Ovary (tissue), 9 donors: Measurements from ENCODE around the gene CSTB. TPM values are rescaled to one million over a fixed set of nuclear protein-coding genes. Genes with fewer than 3 reads are reported as not detected.

Experiments
- DNase-seq, 5 donors: peaks; one replicate each; pipeline ENCODE4 v3.0.0-alpha.2; 2019 to 2020
- H3K27ac ChIP-seq, 2 donors: fragments of 200-600 bp; one replicate each; pipeline versions ENCODE4 v1.5.1 to v1.8.0; 2019 to 2022
- H3K27me3 ChIP-seq: fragments of 200-600 bp; one replicate; pipeline ENCODE4 v1.8.0; 2022
- H3K36me3 ChIP-seq: fragments of 200-600 bp; sonication (generic); one replicate; pipeline ENCODE4 v1.5.1; 2019
- H3K4me1 ChIP-seq: one replicate; pipeline ENCODE4 v1.8.1; 2013; ENCODE audit warnings: mild to moderate bottlenecking, moderate library complexity; ENCODE audit not compliant: insufficient read depth
- H3K4me3 ChIP-seq: fragments of 200-600 bp; sonication (generic); one replicate; pipeline ENCODE4 v1.5.1; 2017
- H3K9me3 ChIP-seq, 2 donors: fragments of 200-600 bp in 1 of 2; sonication (generic) in 1 of 2; one replicate each; pipeline versions ENCODE4 v1.5.1 to v1.8.1; 2013 to 2019; ENCODE audit warnings: mild to moderate bottlenecking in 1 of 2, moderate library complexity in 1 of 2
- EP300 ChIP-seq: sonication (generic); formaldehyde crosslinking; IDR thresholded peaks from one replicate; pipeline ENCODE4 v1.6.1; 2017; ENCODE audit warnings: antibody characterized with exemption
- POLR2A ChIP-seq: fragments of 450-650 bp; IDR thresholded peaks from one replicate; pipeline ENCODE4 v1.6.1; 2017; ENCODE audit warnings: antibody characterized with exemption, mild to moderate bottlenecking, moderate library complexity
- WGBS, 3 donors: extraction: QIAGEN DNeasy Blood & Tissue Kit in 1 of 3; methylation state at CpG; one replicate each; pipeline versions ENCODE4 v1.1.5 to v1.1.7; 2013 to 2017; 5-methylcytosine and 5-hydroxymethylcytosine counted together
- intact Hi-C, 4 donors: fragments of 100-400 bp; cut with DNase I; formaldehyde crosslinking; loops; one replicate each; pipeline versions ENCODE4 v1.11.0 to v1.15.1; 2022 to 2023
- polyA plus RNA-seq, 2 donors: library from polyadenylated mRNA; stranded (reverse); fragments of 200-250 nt in 1 of 2; fragments of 350-450 nt in 1 of 2; fragmentation: Illumina TruSeq in 1 of 2; extraction: RNeasy Lipid Tissue Mini Kit (QIAGEN cat#74804) in 1 of 2; gene quantifications; one replicate each; pipeline ENCODE4 v1.2.3, GENCODE V29; 2013 to 2014
- total RNA-seq, 7 donors: library from RNA; depleted of rRNA in 2 of 7; stranded (reverse); fragments of >200 nt in 2 of 7; fragmentation: NEBNext Ultra II Directional in 3 of 7; extraction: Animal tissue kit (Norgen Biotek cat#: 25700) in 3 of 7; gene quantifications; one replicate each; pipeline versions ENCODE4 v1.1.0 to v1.2.4, GENCODE V29; 2016 to 2023
- TF ChIP-seq, protein P1 (sequence below), 3 donors: fragments of 450-650 bp in 2 of 3; fragments of 200-600 bp in 1 of 3; IDR thresholded peaks; one replicate each; pipeline versions ENCODE4 v1.5.1 to v1.8.0; 2016 to 2022; ENCODE audit warnings: antibody characterized with exemption in 3 of 3, mild to moderate bottlenecking in 1 of 3
- donor health status: DM: no; HTN: no; CAD: no; lungs with moderate emphysema.
- donor health status: DM: no; HTN: no; CAD: no.
- donor health status: Bipolar disorder and iron deficiency.
- donor health status: DM: yes; HTN: yes; CAD: no.
- donor health status: DM: no; HTN: no; CAD: no.
- donor health status: DM: yes; HTN: yes; CAD: no.

The CSTB gene
- total and polyA plus RNA-seq, 9 donors, result 7.2 to 81.8 (median 37.4) TPM

DNA sequence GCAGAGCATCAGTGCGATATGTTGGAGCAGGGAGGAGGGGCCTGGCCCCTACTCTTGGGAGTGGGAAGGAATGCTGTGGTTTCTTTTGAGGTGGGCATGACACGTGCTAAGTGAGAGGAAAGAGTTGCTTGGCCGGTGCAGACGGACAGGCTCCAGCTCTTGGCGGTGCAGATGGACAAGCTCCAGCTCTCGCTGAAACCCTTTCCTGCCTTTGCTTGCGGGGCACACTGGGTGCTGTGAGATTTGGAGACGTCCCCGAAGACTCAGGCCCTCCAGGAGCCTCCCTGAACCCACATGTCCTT, 41.2 kb downstream of the CSTB start:
- no peaks in the 10 kb centered on the region for H3K27me3 ChIP-seq
- no peak for TF ChIP-seq EP300
- TF ChIP-seq POLR2A, result no peak
- TF ChIP-seq, protein P1, sequence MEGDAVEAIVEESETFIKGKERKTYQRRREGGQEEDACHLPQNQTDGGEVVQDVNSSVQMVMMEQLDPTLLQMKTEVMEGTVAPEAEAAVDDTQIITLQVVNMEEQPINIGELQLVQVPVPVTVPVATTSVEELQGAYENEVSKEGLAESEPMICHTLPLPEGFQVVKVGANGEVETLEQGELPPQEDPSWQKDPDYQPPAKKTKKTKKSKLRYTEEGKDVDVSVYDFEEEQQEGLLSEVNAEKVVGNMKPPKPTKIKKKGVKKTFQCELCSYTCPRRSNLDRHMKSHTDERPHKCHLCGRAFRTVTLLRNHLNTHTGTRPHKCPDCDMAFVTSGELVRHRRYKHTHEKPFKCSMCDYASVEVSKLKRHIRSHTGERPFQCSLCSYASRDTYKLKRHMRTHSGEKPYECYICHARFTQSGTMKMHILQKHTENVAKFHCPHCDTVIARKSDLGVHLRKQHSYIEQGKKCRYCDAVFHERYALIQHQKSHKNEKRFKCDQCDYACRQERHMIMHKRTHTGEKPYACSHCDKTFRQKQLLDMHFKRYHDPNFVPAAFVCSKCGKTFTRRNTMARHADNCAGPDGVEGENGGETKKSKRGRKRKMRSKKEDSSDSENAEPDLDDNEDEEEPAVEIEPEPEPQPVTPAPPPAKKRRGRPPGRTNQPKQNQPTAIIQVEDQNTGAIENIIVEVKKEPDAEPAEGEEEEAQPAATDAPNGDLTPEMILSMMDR (IDR thresholded peaks at IDR 0.05), result no peak
- WGBS, 3 donors, result 15 to 43% (median 36%) methylated on average over 9 of the region's 9 CpGs
- no peak overlapping the region for H3K4me3 ChIP-seq
- no peaks in the 10 kb centered on the region for H3K4me1 ChIP-seq
- intact Hi-C loops, result loop anchor here in 1 of 4 donors (10.0 kb wide), 1 partner anchor 50 kb away; the partner anchor contains the start of gene RRP1
- no peaks in the 10 kb centered on the region for H3K36me3 ChIP-seq
- H3K27ac ChIP-seq, result no peak overlapping the region
- no peaks in the 10 kb centered on the region for H3K9me3 ChIP-seq
- DNase-seq, result peak in 3 of 5 donors; percentile 22 to 64 (median 40)

DNA sequence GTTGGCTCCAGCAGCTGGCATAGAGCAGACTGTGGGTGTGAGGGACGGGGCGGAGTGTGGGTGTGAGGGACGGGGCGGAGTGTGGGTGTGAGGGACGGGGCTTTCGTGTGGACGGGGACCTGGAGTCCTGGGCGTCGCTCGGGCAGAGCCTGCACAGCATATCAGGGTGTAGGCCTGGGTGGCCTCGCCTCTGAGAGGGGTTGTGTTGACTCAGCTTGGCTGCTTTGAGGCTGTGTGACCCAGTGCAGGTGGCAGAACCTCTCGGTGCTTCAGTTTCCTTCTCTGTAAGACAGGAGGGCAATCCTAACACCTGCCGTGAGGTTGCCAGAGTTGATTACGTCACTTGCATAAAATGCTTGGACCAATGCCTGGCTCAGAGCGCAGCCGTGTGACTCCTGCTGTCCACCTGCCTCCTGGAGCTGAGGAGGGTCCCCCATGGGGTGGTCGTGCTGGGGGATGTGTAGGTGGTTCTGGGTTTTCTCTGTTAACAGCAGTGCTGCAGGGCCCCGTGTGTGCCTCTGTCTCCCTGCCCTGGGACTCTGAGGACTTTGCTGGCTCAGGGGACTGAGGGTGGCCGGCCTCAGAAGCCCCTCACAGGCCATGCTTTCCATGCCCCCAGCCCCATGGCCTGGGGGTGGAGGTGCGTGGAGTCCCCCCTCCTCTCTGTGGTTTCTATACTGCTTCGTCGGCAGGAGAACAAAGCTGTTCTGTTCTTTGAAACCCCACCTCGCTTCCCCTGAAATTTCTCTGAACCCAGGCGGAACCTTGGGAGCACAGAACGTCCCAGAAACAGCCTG, 41.8 kb downstream of the CSTB start:
- Histone ChIP-seq H3K4me1 (peaks cover 2% of the 10 kb centered on the region), H3K27ac (no peak overlapping the region), H3K9me3 (no peaks in the 10 kb centered on the region), H3K27me3 (no peaks in the 10 kb centered on the region), H3K4me3 (no peak overlapping the region), H3K36me3 (no peaks in the 10 kb centered on the region)
- intact Hi-C loops, result loop anchor here in 1 of 4 donors (10.0 kb wide), 1 partner anchor 50 kb away; the partner anchor contains the start of gene RRP1
- TF ChIP-seq EP300, result no peak
- TF ChIP-seq, protein P1 (IDR thresholded peaks at IDR 0.05), result no peak
- TF ChIP-seq POLR2A, result no peak
- WGBS, 3 donors, result 62 to 71% (median 65%) methylated on average over 25 of the region's 25 CpGs
- peak in 1 of 5 donors; percentile 17 for DNase-seq

DNA sequence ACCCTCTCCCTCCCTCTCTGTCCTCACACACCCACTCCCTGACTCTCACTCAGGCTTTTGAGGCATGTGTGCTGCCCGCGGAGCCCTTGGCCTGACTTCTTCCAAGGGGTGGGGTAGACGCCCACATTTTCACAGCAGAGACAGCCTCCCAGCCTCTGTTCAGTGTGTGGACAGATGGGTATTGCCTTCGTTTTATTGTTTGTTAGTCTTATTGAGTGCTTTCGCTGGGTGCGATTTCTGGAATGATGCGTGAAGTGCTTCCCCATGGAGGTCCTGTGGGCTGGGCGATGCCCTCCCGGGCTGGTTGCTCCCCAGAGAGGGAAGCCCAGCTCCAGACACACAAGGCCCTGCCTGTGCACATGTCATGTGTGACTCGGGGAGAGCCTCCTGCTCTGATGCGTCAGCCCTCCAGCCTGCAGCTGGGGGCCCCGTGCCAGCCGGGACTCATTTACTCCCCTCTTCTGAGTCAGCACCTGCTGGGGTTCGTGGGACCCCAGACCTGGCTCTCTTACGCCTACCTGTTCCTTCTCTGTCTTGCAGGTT, 42.5 kb downstream of the CSTB start:
- no peak overlapping the region for H3K4me3 ChIP-seq
- intact Hi-C loops, result loop anchor here in 1 of 4 donors (10.0 kb wide), 1 partner anchor 51 kb away; the partner anchor contains the start of gene RRP1
- peak in 1 of 5 donors; percentile 24 for DNase-seq
- no peaks in the 10 kb centered on the region for H3K27me3 ChIP-seq
- TF ChIP-seq, protein P1 (IDR thresholded peaks at IDR 0.05), result no peak
- TF ChIP-seq EP300 (no peak), POLR2A (no peak)
- no peaks in the 10 kb centered on the region for H3K36me3 ChIP-seq
- peaks cover 5% of the 10 kb centered on the region for H3K4me1 ChIP-seq
- peak overlapping the region in 1 of 2 donors; percentile 20 for H3K27ac ChIP-seq
- WGBS, 3 donors, result 61 to 67% (median 63%) methylated on average over 15 of the region's 15 CpGs
- H3K9me3 ChIP-seq, result no peaks in the 10 kb centered on the region

DNA sequence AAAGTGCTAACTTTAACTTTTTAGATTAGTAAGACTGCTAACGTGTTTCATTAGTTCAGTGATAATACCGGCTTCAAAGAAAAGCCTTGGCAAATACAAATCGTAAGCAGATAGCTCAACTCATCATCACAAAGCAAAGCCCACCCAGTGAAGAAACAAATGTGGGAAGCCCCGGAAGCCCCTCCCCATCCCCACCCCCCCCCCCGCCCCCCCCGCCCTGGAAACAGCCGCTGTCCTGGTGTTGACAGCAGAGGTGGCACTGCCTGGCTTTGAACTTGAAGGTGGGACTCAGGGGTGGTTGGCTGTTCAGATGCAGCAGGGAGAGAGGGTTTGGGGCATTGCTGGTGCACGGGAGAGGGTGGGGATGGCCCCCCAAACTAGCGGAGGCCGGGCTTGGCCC, 43.0 kb downstream of the CSTB start:
- WGBS, 3 donors, result 35 to 60% (median 59%) methylated on average over 10 of the region's 10 CpGs
- Histone ChIP-seq H3K27ac (no peak overlapping the region), H3K27me3 (no peaks in the 10 kb centered on the region), H3K36me3 (no peaks in the 10 kb centered on the region), H3K4me1 (peaks cover 5% of the 10 kb centered on the region), H3K9me3 (no peaks in the 10 kb centered on the region), H3K4me3 (no peak overlapping the region)
- intact Hi-C loops, result loop anchor here in 1 of 4 donors (10.0 kb wide), 1 partner anchor 52 kb away; the partner anchor contains the start of gene RRP1
- DNase-seq, result no peak
- no peak for TF ChIP-seq POLR2A
- TF ChIP-seq EP300, result no peak
- TF ChIP-seq, protein P1 (IDR thresholded peaks at IDR 0.05), result no peak
